HG03342 (cell line): ENCODE results near the gene PDE9A.

Experiments used
- ATAC-seq: cut with Tn5 transposase; IDR thresholded peaks from one replicate; pipeline ENCODE4 v1.9.1; 2021; ENCODE audit warnings: mild to moderate bottlenecking, moderate library complexity; ENCODE audit not compliant: unreplicated experiment

PDE9A gene

DNA sequence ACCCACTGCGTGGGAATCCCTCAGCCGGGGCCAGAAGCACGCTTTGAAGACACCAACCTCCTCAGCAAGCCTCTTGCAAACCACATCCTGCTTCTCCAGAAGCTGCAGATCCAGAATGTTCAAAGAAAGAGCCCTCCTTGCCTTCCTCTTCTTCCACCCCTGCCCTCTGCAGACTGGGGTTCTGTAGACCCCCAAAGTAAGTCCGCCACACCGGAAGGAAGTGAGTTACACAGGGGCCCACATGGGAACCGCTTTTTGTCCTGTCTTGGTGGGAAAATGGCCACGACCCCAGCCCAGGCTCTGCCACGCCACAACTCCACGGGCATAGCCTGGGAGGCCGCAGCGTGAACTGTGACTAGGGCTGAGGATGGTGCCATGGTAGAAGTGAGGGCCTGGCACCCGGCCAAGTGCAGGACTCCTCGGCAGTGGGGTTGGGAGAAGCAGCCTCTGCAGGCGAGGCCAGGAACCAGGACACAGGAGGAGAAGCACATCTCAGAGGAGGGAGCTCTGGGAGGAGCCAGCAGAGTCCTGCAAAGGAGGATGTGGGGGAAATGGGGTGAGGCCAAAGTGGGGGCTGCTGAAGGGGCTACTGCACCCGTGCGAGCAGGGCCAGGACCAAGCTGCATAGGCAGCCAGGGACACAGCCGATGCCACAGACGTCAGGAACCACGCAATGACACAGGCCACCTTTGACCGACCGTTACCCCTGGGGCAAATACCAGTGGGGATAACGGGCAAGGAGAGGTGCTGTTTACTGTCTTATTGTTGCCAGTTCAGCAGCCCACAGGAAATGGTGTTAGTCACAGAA, 30.9 kb downstream of the PDE9A start:
- ATAC-seq, result no peak

DNA sequence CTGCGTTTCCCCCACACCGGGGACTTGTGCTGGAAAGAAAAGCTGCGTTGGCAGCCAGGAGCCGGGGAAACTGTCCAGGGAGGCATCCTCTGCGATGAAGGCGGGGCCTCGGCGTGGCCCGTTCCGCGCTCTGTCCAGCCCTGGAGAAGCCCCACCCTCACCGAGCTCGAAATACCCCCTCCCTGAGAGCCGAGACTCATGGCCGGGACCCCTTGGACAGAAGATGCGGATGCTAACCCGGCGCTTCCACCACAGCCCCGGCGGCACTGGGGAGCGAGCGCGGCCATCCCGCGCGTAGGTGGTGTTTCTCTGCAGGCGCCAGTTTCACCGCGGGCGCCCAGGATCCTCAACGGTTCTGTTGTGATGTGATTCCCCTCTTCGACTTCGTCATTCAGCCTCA, 31.6 kb downstream of the PDE9A start:
- ATAC-seq, result no peak

DNA sequence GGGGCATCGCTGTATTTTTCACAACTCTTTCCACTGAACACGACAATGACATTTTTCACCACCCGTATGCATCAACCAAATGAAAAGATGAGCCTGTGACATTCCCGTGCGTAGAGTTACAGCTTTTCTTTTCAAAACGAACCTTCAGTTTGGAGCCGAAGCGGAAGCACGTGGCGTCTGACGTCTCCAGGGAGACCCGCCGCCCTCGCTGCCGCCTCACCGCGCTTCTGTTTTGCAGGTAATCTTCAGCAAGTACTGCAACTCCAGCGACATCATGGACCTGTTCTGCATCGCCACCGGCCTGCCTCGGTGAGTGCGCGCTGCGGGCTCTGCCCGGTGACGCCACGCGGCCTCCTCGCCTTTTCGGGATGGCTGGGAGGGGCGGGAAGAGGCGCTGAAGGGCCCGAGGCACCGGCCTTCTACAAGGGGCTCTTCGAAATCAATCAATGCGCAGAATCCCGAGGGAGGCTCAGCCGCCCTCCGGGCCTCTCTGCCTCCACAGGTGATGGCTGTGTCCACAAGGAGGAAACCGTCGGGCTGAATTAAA, 32.6 kb downstream of the PDE9A start:
- ATAC-seq, result no peak

DNA sequence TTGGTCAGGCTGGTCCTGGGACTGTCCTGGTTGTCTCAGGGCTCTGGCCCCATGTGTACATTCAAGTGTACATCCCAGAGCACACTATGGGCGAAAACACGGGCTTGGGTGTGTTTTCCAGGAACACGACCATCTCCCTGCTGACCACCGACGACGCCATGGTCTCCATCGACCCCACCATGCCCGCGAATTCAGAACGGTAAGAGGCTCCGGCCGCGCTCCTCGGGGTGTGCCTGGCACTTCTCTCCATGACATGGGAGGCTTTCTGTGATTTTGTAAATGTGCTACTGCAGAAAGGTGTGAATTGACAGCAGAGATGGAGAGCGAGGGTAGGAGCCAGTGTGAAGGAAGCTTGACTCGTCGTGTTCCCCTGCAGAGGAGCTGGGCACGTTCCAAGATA, 34.4 kb downstream of the PDE9A start:
- no peak for ATAC-seq

DNA sequence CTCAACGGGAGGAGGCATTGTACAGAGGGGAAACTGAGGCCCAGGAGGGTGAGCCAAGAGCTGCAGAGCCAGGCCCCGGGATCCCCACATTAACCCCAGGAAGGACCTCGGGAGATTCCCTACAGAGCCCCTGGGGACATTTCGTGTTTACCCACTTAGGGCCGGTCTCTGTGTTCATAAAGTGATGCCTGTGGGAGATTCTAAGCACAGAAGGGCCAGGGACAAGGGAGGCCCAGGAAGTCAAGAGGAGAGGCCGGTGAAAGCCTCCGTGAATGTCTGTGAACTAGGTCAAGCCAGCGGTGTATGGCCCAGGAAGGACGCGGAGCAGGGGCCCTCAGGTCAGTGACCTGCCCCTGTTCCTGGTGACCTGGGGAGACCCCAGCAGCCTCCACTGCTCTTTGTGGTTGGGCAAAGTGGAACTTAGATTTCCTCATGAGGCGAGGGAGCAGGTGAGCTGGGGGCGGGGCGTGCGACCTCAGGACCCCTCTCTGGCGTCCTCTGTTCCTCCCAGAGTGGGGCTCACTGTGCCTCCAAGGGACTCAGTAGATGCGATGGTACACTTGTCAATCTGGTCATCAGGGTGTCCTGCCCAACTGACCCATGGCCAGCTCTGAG, 34.9 kb downstream of the PDE9A start:
- no peak for ATAC-seq

DNA sequence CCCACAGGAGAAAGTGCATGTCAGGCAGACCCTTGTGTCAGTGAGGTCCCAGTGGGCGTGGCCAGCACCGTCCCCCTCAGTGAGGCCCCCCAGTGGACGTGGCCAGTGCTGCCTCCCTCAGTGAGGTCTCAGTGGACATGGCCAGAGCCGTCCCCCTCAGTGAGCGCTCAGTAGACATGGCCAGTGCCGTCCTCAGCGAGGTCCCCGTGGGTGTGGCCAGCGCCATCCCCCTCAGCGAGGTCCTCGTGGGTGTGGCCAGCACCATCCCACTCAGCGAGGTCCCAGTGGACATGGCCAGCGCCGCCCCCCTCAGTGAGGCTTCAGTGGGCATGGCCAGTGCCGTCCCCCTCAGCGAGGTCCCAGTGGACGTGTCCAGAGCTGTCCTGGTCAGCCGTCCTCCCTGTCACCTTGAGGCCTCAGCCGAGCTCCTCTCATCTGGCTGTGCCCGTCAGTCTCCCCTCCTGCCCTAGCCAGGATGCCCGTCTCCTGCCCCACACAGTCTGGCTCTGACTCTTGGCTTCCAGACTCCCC, 35.5 kb downstream of the PDE9A start:
- ATAC-seq, result no peak

DNA sequence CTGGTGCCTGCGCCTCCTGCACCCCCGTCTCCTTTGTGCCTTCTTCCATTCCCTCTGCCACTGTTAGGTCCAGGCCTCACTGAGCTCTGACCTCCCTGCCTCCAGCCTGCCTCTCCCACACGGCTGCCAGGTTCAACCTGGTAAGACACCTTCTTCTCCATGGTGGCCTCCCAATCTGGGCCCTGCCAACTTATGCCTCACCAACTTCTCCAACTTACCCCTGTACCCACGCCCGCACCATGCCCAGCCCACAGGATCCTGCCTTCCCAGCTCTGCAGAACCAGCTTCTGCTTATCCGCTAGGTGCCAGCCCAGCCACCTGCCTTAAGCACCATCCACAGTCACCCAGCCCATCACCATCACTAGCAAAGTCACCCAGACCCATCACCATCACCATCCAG, 37.2 kb downstream of the PDE9A start:
- ATAC-seq, result no peak

DNA sequence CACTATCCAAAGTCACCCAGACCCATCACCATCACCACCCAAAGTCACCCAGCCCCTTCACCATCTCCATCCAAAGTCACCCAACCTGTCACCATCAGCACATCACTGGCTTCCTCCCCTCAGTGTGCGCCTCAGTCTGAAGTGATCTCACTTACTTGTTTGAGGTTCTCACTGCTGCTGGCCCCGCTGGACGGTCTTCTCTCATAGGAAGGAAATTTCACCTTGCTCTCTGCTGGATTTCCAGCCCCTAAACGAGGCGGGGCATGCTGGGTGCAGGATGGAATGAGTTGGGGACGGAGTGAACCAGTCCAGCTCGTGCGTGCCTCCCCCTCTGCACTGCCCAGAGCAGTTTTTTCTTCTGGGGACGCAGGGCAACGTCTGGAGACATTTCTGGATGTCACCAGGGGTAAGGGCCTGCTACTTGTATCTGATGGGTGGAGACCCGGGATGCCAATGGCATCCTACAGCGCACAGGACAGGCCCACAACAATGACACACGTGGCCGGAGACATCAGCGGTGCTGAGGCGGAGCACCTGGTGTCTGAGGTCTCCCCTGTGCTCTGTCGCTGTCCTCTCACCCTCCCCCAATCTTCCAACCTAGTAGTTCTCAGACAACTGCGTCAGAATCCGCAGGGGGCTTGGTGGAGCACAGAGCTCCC, 38.6 kb downstream of the PDE9A start:
- no peak for ATAC-seq

DNA sequence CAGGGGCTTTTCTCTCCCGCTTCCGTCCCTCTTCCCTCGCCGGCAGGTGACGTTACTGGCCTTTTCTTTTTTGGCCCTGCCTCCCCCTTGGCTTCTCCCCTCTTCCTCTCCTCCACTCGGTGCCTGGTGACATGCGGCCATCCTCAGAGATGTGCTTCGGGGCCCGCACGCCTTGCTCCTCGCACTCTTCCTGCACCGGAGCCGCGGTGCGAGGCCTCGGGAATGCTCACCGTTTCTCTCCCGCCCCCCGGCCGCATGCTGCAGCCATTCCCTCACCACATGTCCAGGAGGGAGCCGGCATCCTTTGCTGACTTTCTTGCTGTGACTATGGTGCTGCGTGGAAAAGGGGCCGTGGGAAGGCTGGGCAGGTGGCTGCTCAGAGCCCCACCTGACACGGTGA, 39.3 kb downstream of the PDE9A start:
- ATAC-seq, result no peak

DNA sequence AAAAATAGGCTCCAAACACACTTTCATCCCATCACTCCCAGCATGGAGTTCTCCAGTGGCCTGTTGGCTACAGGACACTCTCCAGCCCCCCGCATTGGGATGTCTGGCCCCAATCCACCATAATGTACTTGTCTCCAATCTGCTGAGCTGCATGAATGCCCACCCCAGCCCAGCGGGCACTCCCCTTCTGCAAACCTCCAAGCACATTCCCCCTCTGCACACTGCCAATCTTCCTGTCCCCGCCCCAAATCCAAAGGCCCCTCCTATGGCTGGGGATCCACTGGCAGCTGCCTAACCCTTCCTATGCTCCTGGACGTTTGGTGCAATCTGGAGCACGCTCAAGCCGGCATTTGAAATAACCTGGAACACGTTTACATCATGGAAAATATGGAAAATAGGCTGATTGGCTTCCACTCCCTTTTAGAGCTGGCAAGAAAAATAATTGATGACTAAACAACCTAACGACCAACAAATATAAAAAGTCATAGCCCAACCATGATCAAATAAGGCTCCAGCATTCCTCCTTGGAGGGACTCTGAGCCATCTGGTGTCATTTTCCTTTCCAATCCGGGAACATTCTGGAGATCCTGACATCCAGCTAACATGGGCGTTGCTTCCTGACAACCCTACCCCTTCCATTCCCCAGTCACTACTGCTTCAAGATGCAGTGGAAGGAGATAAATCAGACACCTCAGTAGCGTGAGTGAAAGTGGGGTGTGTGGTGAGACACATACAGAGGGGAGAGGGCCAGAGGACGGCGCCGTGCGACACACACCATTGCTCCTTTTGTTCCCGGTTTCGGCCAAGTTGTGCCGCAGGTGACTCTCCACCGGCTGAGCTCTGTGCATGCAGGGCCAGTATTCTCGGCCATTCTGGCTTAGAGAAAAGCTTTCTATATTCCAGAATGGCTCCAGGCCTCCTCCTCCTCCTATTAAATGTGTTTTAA, 41.6 kb downstream of the PDE9A start:
- no peak for ATAC-seq

DNA sequence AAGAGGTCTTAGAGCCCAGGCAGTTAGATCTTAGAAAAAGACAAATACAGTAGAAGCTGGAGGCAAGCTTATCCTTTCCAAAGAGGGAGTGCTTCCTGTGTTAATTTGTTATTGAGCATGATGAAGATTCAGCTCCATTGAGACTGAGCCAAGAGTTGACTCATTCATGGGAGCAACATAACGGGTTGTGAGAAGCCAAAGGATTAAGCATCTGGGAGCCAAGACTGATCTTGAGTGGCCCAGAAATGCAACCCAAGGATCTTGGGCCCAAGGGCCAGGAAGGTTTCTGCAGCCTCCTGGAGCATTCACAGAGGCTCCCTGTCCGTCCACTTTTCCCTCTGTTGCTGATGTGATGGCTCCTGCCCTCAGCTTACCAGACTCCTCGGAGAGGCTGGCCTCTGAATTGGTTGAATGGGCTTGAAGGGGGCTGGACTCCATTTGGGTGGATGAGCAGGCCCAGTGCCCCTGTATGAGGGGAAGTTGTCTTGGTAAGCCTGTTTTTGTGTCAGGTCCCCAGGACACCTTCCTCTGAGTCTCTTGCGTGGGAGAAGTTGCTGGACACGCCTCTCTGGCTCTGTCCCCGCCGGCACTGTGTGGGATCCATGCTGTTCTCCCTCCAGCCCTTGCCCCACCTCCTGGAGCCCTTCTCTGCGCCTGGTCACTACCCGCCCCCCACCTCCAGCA, 42.4 kb downstream of the PDE9A start:
- no peak for ATAC-seq

DNA sequence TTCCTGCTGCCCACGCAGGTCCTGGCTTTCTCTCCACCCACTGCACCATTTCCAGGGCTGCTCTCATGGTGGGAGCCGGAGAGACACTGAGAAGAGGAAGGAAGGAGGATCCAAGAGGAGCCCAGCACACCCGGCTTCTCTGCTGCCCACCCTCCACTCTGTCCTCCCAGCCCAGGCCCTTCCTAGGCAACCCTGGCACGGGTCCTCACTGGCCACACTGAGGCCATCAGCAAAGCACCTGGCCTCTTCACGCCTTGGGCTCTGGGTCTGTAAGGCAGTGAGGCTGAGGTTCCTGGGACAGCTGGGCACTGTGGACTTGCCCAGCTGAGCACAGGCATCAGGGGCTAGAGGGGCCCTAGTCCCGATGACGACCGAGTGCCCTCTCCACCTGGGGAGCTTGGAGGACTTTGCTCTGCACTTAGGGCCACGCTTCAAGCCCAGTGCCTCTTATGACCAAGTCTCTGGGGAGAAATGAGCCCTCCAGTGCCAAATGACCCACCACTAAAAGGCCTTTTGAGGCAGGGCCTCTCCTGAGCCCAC, 43.1 kb downstream of the PDE9A start:
- ATAC-seq, result no peak

DNA sequence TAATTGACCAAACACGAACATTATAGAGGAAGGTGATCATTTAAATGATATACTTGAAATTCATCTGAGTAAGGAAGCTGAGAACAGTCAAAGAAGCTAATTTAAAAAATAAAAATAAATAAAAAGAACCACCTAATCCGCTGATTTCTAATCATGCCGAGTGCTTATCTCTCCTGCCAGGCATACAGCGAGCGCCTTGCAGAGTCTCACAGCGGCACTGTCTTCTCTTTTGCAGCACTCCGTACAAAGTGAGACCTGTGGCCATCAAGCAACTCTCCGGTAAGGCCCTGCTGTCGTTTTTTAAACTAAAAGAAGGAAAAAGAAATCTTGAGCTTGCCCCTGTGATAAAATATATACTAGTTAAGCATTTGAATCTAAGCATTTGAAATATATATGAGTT, 45.3 kb downstream of the PDE9A start:
- no peak for ATAC-seq

DNA sequence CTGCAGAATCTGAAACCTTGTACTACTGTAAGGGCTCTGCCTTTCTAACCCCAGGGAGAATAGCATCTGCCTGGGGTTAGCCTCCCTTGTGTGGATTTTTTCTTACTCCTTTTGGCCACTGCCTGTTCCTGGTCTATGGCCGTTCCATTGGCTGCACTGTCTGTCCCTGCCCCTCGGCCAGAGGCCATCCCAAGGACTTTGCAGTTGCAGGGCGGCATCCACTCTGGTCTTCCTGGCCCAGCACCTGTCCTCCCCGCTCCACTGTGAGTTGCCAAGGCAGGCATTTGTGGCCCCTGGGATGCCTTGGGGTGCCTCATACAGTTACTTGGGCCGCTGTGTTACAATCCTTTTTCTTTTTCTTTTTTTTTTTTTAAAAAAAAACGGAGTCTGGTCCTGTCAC, 45.8 kb downstream of the PDE9A start:
- no peak for ATAC-seq

DNA sequence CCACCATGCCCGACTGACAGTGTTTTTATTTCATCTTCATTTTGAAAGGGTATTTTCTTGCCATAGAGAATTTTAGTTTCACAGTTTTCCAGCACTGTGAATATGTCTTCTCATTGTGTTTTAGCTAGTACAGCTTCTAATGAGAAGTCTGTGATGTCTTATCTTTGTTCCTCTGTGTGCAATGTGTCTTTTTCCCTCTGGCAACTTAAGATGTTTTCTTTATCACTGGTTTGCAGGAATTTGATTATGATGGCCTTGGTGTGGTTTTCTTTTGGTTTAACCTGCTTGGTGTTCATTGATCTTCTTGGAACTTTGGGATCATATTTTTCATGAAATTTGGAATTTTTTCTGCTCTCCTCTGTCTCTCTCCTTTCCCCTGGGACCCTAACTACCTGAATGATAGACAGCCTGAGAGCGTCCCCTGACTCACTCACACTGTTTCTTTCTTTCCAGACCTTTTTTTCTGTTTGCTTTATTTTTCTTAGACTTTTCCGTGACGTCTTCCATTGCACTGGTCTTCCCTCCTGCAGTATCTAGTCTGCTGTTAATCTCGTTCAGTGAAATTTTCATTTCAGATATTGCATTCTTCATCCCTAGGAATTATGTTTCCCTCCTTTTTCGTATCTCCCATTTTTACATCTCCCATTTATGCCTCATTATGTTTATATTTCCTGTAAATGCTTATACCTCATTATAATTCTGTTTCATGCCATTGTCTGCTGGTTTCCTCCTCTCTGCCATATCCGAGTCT, 48.5 kb downstream of the PDE9A start:
- ATAC-seq, result no peak

DNA sequence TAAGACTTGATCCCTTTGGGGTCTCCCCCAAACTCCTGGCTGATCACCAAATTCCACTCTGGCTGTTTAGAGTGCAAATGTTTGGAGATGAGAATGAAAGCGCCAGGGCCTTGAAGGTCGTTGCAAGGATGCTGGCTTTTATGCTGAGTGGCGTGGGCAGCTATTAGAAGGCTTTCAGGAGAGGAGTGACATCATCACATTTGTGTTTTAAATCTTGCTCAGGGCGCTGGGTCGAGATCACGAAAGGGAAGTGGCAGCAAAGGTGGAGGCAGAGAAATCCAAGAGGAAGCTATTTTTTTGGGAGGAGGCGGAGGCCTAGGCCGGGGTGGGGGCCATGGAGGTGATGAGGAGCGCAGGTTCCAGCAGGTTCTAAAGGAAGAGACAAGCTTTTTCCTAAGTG, 49.3 kb downstream of the PDE9A start:
- no peak for ATAC-seq

DNA sequence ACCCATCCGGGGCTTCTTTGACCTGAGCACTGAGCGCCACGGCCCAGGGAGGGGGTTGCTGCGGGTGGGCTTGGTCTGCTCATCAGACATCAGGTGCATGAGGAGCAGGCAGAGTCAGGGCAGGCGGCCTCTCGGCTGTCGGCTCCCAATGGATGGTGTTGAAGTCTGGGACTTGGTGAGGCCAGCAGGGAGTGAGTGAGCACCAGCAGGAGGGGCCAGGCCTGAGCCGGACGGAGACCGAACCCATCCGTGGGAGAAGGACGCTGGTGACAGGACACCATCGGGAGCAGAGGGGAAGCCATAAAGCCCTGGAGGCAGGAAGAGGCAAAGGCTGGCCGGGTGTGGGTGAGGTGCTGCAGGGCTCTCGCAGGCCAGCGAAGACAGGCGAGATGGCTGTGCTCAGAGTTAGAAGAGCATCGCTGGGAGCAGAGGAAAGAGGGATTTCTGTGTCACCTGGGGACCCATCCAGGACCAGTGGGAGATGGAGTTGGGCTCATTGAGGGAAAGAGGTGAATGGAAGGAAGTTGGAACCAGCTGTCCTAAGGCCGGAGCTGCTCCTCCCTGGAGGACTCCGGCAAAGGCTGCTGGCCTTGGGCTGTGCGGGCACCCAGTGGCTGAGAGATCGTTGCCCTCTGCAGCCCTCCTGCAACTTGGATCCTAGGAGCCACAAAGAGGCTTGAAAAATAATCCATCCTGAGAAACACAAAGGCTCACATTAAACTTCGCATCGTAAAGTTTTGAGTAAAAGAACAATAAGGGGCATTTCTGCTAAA, 49.9 kb downstream of the PDE9A start:
- no peak for ATAC-seq

DNA sequence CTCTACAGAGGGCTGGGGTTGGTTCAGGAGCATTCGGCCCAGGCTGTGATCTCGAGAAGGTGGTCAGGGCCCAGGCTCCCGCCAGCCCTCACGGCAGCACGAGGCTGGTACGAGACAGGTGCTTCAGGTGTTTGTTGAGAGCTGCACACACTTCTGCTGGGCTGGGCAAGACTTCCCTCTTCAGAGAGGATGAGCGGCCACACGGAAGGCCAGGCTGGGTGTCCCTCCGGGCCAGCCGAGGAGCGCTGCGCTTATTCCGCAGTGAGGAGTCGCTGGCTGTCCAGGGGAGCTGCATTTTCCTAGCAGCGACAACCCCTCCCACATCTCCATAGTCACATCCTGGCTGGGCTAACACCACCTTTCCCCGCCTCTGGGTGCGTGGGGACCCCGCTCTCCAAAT, 50.5 kb downstream of the PDE9A start:
- ATAC-seq, result no peak
